Esophagus squamous epithelium (tissue), 5 donors: ENCODE data around the gene ARSD. TPM values are rescaled to one million over a fixed set of nuclear protein-coding genes. Genes with fewer than 3 reads are reported as not detected.

ENCODE experiments used
- DNase-seq: peaks from one replicate; lab custom pipeline; 2025; lab: John Stamatoyannopoulos, UW
- H3K27ac ChIP-seq, 4 donors: fragments of 200-600 bp; sonication (generic); one replicate each; pipeline ENCODE4 v1.5.1; 2016 to 2019; ENCODE audit warnings: mild to moderate bottlenecking in 1 of 4
- H3K27me3 ChIP-seq, 4 donors: fragments of 200-600 bp; sonication (generic); 1 replicate in 3 of 4; 2 replicates in 1 of 4; pipeline versions ENCODE4 v1.5.1 to v1.6.0; 2017 to 2021; ENCODE audit warnings: antibody characterized with exemption in 1 of 4
- H3K36me3 ChIP-seq, 3 donors: fragments of 200-600 bp; sonication (generic); one replicate each; pipeline ENCODE4 v1.5.1; 2016 to 2019
- H3K4me1 ChIP-seq, 3 donors: fragments of 200-600 bp; sonication (generic); one replicate each; pipeline ENCODE4 v1.5.1; 2017 to 2019
- H3K4me3 ChIP-seq, 4 donors: fragments of 200-600 bp; sonication (generic); 1 replicate in 3 of 4; 2 replicates in 1 of 4; pipeline ENCODE4 v1.5.1; 2016 to 2019; ENCODE audit warnings: mild to moderate bottlenecking in 2 of 4, moderate library complexity in 1 of 4
- H3K9me3 ChIP-seq, 3 donors: fragments of 200-600 bp; sonication (generic); one replicate each; pipeline ENCODE4 v1.5.1; 2016 to 2019
- CTCF ChIP-seq, 6 experiments: fragments of 450-650 bp in 4 of 6; fragments of 200-600 bp in 2 of 6; sonication (generic) in 2 of 6; IDR thresholded peaks; one replicate each; pipeline ENCODE4 v1.5.1; 2016 to 2019; ENCODE audit warnings: antibody characterized with exemption in 6 of 6, mild to moderate bottlenecking in 4 of 6, moderate library complexity in 4 of 6
- POLR2A ChIP-seq, 4 donors: fragments of 450-650 bp; IDR thresholded peaks; one replicate each; pipeline ENCODE4 v1.6.1; 2017; ENCODE audit warnings: antibody characterized with exemption in 4 of 4, mild to moderate bottlenecking in 4 of 4, moderate library complexity in 3 of 4
- WGBS, 2 donors: methylation state at CpG; one replicate each; pipeline ENCODE4 v1.1.5; 2018; 5-methylcytosine and 5-hydroxymethylcytosine counted together
- intact Hi-C: fragments of 100-400 bp; cut with DNase I; formaldehyde crosslinking; loops from one replicate; pipeline ENCODE4 v1.15.0; 2022
- total RNA-seq, 4 donors: library from RNA; depleted of rRNA; stranded (reverse); fragments of >200 nt; gene quantifications; one replicate each; pipeline ENCODE4 v1.1.0, GENCODE V29; 2016
- donor health status: DM: yes; HTN: yes; CAD: no.

The ARSD gene
- total RNA-seq, 4 donors from 2014 or later, result 9.7 to 25.5 (median 19.2) TPM

- WGBS, 2 donors, result 73 to 92% methylated on average over 10 to 11 of the region's 11 CpGs
Measured at GRCh38 chrX:2962381-2962780, 33.2 kb upstream of the ARSD start.

GRCh38 chrX:2960861-2961515 is 31.8 kb upstream of the ARSD start:
- Histone ChIP-seq H3K4me3 (no peak overlapping the region), H3K36me3 (no peaks in the 10 kb centered on the region), H3K9me3 (no peaks in the 10 kb centered on the region), H3K4me1 (no peaks in the 10 kb centered on the region), H3K27me3 (no peaks in the 10 kb centered on the region), H3K27ac (no peak overlapping the region)
- no peak for DNase-seq
- 79 to 84% methylated on average over 13 to 14 of the region's 14 CpGs for WGBS, 2 donors
- intact Hi-C loops, result no loop called here
- no peak for TF ChIP-seq CTCF (IDR thresholded peaks at IDR 0.05)
- no peak for TF ChIP-seq POLR2A (IDR thresholded peaks at IDR 0.05)

More at GRCh38 chrX:2962381-2962780, 33.2 kb upstream of the ARSD start:
- no peaks in the 10 kb centered on the region for H3K27me3 ChIP-seq
- no peaks in the 10 kb centered on the region for H3K36me3 ChIP-seq
- H3K9me3 ChIP-seq, result no peaks in the 10 kb centered on the region
- H3K4me3 ChIP-seq, result no peak overlapping the region
- TF ChIP-seq CTCF (IDR thresholded peaks at IDR 0.05) (no peak), POLR2A (IDR thresholded peaks at IDR 0.05) (no peak)
- intact Hi-C loops, result no loop called here
- H3K4me1 ChIP-seq, result no peaks in the 10 kb centered on the region
- H3K27ac ChIP-seq, result no peak overlapping the region
- no peak for DNase-seq

- intact Hi-C loops, result no loop called here
- Histone ChIP-seq H3K9me3 (no peaks in the 10 kb centered on the region), H3K27ac (no peak overlapping the region), H3K4me3 (no peak overlapping the region), H3K27me3 (no peaks in the 10 kb centered on the region), H3K36me3 (no peaks in the 10 kb centered on the region), H3K4me1 (no peaks in the 10 kb centered on the region)
- TF ChIP-seq CTCF (IDR thresholded peaks at IDR 0.05) (no peak), POLR2A (IDR thresholded peaks at IDR 0.05) (no peak)
- no peak for DNase-seq
- 79 to 86% methylated on average over 4 to 9 of the region's 9 CpGs for WGBS, 2 donors
Measured at GRCh38 chrX:2958199-2958598, 29.1 kb upstream of the ARSD start.

- Histone ChIP-seq H3K9me3 (no peaks in the 10 kb centered on the region), H3K27ac (no peak overlapping the region), H3K27me3 (no peaks in the 10 kb centered on the region), H3K4me1 (no peaks in the 10 kb centered on the region), H3K36me3 (no peaks in the 10 kb centered on the region), H3K4me3 (no peak overlapping the region)
- TF ChIP-seq POLR2A (IDR thresholded peaks at IDR 0.05) (no peak), CTCF (IDR thresholded peaks at IDR 0.05) (no peak)
- intact Hi-C loops, result no loop called here
- DNase-seq, result no peak
- 67 to 96% methylated on average over 3 to 4 of the region's 4 CpGs for WGBS, 2 donors
Measured at GRCh38 chrX:2955838-2956237, 26.7 kb upstream of the ARSD start.

- Histone ChIP-seq H3K4me1 (no peaks in the 10 kb centered on the region), H3K4me3 (no peak overlapping the region), H3K9me3 (no peaks in the 10 kb centered on the region), H3K36me3 (no peaks in the 10 kb centered on the region), H3K27me3 (no peaks in the 10 kb centered on the region), H3K27ac (no peak overlapping the region)
- no peak for DNase-seq
- 96 to 97% methylated on average over 10 of the region's 10 CpGs for WGBS, 2 donors
- no peak for TF ChIP-seq CTCF (IDR thresholded peaks at IDR 0.05)
- intact Hi-C loops, result no loop called here
Measured at GRCh38 chrX:2955281-2955680, 26.1 kb upstream of the ARSD start.
